GM21619 (cell line): Measurements from ENCODE around the gene PPFIBP2.

ENCODE experiments used
- ATAC-seq: cut with Tn5 transposase; IDR thresholded peaks from one replicate; pipeline ENCODE4 v1.9.1; 2021; ENCODE audit not compliant: unreplicated experiment

The PPFIBP2 gene

DNA sequence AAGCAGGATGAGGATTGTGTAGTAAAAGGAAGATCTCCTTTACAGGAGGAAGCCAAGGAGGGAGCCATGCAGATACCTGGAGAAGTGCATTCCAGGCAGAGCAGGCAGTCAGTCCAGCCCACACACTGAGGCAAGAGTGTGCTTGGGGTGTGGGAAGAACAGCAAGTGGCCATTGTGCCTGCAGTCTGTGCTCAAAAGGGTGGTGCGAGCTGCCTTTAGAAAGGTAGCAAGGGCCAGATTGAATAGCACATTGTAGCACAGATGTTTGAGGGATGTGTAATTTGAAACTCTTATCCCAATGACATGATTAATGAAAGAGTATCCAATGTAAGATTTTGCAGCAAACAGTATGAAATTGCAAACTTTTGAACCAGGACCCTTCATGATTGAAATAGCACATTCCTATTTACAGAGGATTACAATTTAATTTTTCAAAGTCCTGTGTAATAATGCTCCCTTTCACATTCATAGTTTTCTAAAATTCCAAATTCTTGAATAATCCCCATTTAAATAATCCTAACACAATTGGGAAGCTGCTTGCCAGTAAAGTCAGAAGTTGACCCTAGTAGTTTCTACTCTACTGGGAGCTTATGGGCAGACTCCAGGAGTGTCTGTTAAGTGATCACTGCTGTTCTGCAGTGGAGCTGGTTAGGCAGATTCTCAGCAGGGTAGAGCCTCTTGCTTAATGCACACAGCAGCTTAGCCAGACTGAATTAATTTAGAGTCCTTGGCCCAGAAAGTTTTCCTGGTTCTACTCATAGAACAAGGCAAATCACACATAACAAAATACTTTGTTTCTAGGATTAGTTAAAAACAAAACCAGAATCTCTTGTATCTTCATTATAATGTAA lies 81.4 kb downstream of the PPFIBP2 start:
- ATAC-seq, result no peak

DNA sequence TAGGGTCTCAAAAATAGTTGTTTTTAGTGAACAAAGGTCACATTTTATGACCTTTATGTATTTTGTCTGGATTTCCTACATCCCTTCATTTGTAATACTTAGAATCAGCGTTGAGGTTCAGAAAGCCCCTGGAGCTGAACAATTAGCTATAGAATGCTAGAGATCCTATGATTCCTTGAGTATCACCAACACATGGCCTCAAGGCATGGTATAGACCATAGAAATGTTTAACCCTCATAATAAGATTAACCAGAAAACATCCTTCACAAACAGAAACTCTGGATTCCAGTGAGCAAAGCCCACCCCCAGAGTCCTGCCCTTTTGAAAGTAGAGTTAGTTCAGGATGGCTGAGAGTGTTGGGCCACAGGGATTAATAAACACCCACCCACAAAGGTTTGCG lies 82.2 kb downstream of the PPFIBP2 start:
- no peak for ATAC-seq

DNA sequence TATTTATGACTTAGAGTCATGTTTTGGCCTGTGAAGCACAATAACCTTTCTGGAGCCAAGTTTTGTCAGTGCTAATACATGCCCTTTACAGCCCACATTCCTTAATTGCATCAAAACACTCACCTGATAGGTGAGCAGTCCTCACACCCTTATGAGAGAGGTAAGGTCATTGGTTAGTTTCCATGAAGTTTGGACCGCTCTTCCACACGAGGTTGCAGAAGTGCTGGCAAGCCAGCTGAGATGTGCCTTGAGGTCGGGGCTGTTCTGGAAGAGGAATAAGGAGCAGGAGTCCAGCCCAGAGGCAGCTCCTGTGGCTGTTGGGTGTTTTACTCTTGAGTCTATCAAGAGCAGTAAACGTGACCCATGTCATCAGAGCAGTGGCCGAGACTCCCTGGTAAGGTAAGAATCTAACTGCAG lies 83.2 kb downstream of the PPFIBP2 start:
- ATAC-seq, result no peak

DNA sequence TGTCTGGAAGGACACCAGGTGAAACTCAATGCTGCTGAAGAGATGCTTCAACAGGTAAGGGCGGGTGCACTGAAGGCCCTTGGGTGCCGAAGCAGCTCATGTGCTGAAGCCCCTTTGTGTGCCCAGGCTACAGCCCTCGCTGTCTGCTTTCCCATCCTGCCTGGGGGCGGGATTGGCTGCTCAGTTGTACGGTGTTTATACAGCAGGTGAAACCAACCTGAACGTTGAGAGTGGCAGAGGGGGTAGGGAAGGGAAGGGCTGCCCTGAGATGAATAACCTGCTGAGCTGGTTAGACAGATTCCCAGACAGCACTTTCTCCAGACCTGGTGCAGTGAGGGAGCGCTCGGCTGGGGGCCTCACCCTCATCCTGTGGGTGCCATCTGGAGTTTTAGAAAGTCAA lies 83.8 kb downstream of the PPFIBP2 start:
- ATAC-seq, result no peak

DNA sequence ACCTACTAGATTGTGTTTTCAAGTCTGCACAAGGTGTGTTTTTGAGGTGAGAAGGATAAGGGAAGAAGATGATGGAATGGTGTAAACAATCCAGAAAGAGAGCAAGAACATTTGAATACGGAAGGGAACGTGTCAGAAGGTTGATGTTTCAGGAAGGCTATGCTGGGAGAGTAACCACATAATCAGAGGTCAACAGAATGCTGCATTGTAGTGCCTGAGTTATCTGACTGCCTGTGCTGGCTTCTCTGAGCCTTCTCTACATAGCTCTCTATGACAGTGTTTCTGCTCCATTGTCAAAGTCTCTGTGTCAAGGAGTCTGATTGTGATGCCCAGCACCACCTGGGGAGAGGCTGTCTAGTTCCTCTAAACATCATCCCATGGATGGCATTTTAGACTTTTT lies 85.4 kb downstream of the PPFIBP2 start:
- ATAC-seq, result no peak

DNA sequence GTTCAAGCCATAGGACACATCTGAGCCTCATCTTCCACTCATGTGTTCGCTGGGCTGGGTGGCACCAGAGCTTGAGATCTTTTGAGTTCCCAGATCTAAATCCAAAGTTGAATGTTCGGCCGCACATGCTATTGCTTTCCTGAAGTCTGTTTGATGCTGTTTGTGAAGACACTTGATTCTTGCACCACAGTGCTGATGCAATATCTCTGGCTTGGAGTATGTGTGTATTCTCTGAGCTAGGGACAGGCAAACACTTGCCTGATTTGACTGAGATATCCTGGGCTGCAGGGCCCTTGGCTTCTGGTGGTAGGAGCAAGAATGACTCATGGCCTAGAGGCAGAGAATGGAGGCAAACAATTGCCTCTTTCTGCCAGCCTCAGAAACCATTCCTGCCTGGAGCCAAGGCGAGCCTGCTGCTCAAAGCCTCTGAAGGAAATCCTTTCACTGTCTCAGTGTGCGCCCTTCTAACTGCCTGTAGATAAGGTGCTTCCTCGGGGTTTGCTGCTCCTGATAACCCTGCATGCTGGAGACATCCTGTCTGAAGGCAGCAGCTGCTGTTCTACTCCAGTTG lies 86.5 kb downstream of the PPFIBP2 start:
- ATAC-seq, result no peak

DNA sequence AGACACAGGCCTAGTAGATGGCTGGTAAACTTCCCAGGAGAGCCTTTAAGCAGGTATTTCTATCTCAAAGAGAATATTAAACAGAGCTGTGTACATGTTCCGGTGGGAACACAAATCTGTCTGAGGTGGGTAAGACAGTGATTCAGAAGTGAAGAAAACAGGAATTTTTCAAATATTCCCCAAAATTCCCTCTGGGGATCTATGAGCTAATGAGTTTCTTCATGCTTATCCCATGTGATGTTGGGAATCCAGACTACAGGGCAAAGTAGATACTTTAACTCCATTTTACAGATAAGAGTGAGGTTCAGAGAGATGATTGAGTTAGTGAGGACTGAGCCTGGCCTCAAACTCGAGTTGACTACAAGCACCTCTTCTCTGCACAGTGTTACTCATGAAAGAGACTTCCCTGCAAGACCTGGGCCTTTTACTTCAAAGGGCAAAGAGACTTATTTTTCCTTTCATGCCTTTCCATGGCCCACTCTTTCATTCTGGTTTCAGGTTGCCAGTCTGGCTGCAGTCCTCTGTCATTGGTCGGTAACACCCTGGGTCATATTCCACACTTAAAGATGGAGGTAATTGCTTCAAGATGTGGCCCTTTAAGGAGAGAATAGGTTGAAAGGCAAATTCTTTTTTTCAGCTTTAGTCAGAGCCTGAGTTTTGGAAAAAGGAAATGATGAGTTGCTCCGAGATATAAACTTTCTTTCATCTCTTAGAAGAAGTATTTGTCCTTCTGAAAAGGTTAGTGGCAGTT lies 89.4 kb downstream of the PPFIBP2 start:
- no peak for ATAC-seq

DNA sequence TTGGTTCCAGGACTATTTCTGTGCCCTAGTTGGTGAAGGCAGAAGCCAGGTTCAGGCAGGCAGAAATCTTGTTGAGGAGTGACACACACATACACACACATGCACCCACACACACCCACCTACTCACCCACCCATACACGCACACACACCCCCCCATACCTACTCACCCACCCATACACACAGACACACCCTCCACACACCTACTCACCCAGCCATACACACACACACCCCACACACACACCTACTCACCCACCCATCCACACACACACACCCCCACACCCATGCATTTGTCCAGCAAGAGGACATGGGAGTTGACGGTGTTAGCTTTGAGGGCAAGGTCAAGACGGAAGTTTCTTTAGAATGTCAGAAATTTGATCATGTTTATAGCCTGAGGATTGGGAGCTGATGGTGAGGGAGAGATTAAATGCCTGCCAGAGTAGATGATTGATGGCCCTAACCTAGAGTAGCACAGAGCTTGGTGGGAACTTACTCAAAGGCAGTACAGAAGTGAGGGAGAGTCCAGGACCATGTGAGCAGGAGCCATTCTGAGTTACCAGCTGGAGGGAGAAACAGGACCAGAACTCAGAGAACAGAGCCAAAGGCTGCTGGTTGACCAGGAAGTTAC lies 90.6 kb downstream of the PPFIBP2 start:
- no peak for ATAC-seq

DNA sequence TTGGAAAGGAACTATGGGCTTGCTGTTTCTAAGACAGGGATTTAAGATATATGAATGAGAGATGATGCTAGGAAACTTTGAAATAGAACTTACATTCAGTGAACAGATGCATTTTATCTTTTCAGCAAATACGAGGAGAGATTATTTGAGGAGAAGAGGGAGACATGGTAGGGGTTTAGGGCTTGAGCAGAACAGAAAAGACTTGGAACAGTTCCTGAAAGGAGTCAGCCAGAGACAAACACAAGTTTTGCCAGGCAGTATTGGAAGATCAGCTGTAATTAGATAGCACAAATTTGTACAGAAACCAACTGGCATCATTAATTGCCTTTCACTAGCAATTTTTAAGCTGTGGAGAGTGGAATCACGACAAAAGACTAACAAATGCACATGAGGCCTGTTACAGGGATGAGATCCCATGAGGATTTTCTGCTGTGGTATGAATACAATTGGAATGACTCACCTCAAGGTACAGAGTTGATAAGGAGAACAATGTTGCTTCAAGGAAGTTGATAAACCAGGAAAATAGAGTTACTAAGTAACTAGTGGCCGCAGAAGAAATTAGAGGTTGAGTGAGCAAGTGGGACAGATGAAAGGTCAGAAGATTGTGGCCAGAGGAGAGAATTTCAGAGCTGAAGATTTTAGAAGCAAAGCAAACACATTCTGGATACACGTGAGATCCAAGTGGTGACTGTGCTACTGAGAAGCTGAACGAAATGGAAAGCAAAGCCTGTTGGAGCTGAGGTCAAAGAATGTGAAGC lies 91.6 kb downstream of the PPFIBP2 start:
- no peak for ATAC-seq

DNA sequence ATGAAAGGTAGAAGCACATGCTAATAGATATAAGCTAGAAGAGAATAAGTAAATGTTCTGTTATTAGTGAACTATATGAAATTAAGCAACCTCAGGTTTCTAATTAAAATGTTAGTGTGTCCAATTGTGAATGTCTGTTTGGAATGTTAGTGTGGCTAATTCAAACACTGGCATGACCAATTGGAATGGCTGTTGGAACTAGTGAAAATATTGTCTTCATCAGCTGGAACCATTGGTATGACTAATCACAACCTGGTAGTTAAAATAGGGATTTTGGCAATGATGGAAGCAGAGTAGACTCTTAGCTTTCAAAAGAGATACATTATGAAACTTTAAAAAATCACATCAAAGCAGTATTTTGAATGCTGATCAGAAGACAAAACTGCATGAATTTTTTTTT lies 92.7 kb downstream of the PPFIBP2 start:
- no peak for ATAC-seq

DNA sequence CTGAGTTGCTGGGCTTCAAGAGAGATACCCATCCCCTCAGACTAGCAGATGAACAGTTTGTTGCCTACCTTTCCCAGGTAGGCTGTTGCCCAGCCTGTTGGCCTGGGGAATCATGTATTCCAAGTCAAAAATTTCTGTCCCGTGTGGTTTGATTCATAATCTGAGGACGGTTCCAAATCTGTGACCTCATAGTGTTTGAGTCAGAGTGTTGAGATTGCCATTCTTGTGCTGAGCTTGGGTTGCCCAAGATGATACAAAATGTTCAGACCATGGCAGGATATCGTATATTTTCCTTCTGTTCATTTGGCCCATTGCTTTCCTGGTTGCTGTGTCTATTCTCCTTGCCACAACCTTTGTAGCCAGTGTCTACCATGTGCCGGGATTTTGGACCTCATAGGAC lies 95.2 kb downstream of the PPFIBP2 start:
- ATAC-seq, result no peak

DNA sequence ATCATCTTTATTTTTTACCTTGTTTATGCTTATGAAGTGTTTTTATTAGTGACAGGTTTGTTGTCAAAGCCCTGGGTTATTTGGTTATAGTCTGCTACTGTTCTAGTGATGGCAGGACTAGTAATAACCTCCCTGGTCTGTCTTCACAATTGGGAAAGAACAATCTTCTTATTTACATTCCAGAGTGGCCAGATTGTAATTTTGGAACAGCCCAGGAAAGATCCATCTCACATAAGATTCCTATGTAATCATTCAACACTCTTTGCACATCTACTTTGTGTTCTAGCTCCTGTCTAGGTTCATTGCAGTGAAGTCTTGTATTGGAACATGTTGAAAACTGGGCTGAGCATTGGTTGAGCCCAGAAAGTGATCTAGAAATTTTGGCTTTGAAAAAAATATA lies 95.7 kb downstream of the PPFIBP2 start:
- ATAC-seq, result no peak

DNA sequence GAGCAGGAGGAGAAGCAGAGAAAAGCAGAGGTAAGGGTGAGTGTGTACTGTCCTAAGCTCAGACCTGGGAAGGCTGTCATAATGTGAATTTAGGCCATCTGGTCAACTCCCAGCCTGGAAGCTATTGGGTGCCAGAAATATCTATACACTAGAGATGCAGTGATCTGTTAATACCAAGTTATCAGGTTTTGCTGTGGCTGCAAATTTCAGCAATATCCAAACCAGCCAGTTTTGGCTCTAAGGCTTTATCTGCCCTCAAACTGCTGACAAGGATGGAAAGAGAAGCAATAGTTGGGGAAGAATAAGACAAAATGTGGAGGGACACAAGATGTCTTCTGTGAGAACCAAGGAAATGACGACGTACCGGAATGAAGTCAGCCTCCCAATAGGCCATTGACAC lies 96.6 kb downstream of the PPFIBP2 start:
- ATAC-seq, result no peak

DNA sequence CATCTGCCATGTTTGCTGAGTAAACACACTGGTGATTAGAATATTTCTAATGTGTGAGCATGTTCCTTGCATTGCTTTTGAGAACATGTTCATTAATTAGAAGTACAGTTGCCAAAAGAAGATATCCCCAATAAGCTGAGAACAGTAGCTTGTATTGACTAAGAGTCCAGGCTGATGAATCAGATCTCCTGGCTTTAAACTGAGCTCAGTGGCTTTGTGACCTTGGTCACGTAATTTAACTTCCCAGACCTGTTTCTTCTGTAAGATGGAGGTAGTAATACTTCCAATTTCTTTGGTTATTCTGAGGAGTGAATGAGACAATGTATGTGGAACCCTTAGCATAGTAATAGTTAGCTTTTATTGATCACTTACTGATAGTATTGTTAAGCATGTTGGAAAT lies 97.6 kb downstream of the PPFIBP2 start:
- ATAC-seq, result no peak

DNA sequence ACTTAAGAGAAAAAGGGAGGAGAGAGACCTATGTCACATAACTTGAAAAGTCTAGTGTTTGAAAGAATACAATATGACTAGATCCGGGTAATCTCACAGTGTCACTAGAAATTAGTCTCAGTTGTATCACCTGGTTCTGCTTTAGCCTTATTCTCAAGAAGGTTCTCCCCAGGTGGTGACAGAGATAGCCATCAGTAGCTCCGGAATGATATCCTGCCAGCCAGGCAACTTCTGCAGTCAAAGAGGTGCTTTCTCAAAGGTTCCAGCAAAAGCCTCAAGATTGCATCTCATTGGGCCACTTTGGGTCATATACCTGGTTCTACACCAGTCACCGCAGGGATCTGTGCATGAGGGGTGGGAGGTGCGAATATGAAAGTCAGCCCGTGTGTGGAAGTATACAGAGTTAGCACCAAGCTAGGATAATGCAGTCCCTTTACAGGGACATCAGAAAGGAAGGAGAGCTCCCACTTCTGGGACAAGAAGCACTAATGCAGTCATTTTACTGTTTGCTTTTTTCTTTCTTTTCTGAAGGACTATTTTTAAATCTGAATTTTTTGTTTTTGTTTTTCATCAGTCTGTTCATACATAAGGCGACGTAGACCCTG lies 98.4 kb downstream of the PPFIBP2 start:
- ATAC-seq, result no peak

DNA sequence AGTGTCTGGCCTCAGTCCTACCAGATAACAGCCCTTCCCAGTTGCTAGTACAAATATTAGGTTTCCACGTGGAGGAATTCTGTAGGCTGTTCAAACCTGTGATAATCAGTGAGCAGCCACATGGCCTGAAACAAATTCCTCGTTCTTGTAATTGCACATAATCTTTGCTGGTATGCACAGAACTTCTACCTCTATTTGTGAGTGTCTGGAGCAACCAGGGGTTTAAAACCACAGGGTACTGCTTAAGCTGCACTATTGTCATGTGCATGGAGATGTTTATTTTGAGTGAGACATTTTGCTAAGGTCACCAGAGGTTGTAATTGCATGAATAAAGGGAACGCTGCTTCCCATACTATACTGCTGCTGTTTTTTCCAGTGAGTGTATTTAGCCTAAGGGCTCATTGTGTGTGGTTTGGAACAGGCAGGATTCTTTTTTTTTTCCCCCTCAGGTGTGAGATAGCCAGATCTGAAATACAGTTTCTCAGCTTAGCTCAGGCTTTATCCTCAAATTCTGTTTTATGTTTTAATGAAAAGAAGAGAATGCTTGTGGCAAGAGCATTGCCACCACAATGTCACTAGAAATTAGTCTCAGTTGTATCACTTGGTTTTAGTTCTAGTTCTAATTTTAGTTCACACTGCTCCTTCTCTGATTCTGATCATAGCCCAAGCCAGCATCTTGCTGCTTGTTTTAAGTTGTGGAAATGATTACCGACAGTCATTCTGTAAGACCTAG lies 99.0 kb downstream of the PPFIBP2 start:
- ATAC-seq, result no peak

DNA sequence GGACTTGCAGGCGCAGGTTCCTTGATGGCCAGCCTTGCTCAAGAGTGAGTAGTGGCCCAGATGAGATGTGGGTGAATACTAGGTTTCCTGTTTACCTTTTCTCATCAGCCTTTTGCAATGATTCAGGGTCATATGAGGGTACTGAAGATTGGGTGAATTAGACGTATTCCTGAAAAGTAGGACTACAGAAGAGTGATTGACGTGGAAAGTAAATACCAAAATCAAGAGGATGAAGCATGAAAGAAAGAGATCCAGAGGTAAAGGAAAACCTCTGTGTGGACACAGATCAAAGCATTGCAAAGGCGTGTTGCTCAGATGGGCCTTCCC lies 99.6 kb downstream of the PPFIBP2 start:
- ATAC-seq, result no peak

DNA sequence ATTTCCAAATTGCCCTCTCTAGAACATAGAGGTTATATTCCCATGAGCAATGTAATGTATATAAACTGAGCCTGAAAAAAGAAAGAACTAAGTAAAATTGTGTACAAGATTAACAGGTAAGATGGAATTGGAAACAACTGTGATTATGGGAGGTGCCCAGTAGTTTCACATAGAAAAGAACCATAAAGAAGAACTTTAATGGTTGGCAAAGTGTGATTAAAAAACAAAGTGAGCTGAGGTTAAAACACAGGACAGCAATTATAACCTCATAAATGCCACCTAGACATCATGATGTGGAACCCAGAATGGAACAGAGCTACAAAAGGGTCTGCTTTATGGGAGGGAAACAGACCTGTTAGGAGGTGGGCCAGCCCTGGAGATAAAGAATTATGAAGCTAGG lies 100.9 kb downstream of the PPFIBP2 start:
- no peak for ATAC-seq

DNA sequence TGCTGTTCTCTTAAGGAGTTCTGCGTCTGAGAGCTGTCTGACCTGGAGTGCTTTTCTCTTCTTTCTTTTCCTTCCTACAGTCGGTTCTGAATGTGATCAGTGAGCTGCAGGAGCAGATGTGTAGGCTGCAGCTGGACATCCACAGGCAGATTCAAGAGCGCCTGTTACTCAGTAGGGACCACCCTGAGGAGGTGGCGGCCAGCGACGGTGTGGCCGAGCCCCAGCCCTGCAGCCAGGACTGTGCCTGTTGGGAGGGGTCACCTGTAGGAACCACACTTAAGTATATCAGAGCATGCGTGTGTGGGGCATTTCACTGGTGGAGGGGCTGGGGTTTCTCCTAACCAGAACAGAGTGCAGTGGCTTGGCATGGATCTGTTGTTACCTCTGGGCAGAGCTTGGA lies 103.2 kb downstream of the PPFIBP2 start:
- no peak for ATAC-seq

DNA sequence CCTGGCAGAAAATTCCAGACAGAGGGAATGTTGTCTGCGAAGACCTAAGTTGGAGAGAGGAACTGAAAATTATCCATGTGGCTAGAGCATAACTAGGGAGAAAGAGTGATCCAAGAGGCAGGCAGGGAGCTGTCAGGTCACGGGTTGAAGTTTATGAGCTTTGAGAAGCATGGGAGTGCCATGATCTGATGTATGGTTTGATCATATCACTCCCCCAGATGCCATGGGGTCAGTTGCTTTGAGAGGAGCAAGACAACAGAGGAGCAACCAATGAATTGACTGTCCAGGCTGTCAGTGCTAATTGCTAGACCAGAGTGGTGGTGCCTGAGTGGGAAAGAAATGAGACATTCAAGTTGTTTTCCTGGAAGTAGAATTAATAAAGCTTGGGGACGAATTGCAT lies 105.5 kb downstream of the PPFIBP2 start:
- no peak for ATAC-seq
